DMS79 (cell line): ENCODE measurements around the gene NUMB.

Experiments used
- DNase-seq: peaks from one replicate; lab custom pipeline; 2025; lab: John Stamatoyannopoulos, UW

The NUMB gene

GRCh38 chr14:73289729-73290128, 168.6 kb downstream of the NUMB start:
- DNase-seq: no peak

DNA sequence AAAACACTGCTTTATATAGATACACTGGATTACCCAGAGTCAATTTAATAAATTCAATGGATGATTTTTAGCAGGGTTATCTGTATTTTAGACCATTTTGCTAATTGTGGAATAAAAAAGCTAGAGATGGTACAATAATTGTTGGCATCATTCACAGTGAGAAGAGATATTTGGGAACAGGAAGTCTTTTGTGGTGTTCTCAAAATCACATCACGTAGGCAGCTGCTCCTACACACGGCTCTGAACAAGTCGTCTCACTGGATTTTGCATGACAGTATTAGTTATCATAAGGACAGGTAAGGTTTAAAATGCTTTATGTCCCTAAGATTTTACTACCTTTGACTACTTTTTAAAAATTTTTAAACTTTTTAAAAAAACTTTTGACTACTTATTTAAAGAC, 169.0 kb downstream of the NUMB start:
- no peak for DNase-seq

GRCh38 chr14:73287071-73287470, 171.3 kb downstream of the NUMB start:
- DNase-seq: no peak

DNA sequence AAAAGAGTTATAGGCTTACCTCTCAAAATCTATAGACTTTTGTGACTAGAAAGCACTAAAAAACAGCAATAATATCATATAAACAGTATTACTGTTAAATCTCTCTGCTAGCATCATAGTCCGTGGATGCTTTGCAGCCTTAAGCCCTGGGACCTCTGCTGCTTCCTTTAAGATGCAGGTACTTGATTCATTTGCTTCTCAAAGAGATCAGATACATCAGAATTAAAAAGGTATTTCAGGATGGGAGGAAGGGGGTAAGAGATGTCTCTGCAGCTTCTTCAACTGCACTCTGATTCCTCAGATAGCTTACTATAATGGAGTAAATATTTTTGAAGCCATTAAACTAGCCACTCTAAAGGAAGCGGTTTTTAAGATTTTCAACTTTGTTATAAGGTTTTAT, 171.7 kb downstream of the NUMB start:
- DNase-seq: no peak

DNA sequence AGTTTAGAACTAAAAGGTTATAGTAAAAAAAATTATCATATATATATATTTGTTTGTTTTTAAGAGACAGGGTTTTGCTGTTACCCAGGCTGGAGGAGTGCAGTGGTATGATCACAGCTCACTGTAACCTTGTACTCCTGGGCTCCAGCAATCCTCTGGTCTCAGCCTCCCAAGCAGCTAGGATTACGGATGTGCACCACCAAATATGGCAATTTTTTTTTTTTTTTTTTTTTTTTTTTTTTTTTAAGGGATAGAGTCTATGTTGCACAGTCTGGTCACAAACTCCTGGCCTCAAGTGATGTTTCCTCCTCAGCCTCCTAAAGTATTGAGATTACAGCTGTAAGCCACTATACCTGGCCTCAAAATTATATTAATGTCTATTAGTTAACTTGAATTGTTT, 172.4 kb downstream of the NUMB start:
- no peak for DNase-seq

DNA sequence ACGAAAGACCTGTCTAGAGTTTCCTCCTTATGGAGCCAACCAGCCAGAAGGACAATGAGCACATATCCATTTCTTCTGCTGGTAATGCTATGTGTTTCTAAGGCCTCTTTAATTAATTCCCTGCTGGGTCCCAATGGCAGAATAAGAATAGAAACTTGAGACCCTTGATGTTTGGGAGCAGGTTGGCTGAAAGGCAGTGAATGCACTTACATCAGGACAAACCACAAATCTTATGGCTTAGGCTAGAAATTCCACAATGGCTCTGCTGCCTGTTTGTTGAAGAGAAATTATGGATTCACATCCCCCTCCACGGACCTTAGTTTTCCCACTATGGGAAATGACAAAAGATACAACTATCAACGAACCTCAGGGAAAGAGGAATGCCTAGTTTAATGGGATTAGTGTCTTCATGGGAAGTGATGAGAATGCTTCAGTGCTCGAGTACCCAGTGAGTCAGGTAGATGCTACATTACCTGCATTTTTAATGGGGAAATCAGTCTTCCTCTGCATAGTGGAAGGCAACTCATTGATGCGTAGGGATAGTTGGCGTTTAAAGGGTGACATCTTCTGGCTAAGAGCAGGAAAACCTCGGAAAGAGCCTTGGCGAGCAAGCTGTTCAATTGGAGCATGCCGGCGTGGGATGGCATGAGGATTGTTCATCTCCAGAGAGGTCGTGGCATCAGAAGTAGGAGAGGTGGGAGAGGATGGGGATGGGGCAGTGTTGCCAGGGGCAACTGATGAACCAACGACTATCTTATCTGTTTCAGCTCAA, 174.6 kb downstream of the NUMB start:
- DNase-seq: no peak

GRCh38 chr14:73280903-73281302, 177.4 kb downstream of the NUMB start:
- no peak for DNase-seq

DNA sequence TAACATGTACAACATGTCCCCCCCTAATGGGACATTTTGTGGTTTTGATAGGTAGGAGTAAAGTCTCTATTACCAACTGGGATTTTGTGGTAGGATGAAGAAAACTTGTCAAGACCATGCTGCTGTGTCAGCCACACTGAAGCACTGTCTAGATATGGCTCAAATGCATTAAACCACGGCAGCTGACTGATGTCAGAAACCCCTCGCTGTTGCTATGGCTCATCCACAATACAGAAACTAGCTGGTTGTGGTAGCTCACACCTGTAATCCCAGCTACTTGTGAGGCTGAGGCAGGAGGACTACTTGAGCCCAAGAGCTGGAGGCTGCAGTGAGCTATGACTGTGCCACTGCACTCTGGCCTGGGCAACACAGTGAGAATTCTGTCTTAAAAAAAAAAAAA, 181.0 kb downstream of the NUMB start:
- no peak for DNase-seq

DNA sequence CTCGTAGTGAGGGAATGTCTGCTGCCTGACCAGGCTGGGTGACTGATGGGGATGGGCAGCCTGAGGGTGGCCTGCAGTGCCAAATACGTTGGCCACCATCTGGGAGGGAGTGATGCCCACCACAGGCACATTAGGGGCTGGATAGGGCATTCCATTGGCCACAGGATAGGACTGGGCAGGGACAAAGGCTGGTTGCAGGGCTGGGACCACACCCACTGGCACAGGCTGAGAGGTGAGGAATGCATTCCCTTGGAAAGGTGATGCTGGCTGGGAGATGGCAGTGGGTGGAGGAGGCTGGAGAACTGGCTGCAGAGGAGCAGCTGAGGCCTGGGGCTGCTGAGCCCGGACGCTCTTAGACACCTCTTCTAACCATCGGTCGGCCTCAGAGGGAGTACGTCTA, 181.5 kb downstream of the NUMB start:
- DNase-seq: no peak

GRCh38 chr14:73273799-73274198, 184.5 kb downstream of the NUMB start:
- DNase-seq: no peak

- DNase-seq: no peak
These were observed 186.0 kb downstream of the NUMB start for GRCh38 chr14:73272393-73272792.

GRCh38 chr14:73269729-73270531, 188.4 kb downstream of the NUMB start:
- DNase-seq: no peak

- DNase-seq: no peak
These were observed 190.9 kb downstream of the NUMB start for GRCh38 chr14:73267474-73267873.

DNA sequence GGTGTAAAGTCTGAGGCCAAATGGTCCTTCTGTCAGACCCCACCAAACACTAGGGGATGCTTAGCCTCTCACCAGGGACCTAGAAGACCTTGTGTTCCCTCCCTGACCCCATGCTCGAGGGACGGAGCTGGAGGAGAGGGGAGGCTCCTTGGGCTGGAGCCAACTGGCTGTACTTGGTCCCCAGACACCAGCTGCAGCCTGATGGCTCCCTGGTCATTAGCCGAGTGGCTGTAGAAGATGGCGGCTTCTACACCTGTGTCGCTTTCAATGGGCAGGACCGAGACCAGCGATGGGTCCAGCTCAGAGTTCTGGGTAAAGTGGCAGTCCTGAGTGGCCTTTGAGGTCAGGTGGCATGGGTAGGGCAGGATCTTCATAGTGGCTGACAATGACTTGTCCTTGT, 192.0 kb downstream of the NUMB start:
- no peak for DNase-seq

DNA sequence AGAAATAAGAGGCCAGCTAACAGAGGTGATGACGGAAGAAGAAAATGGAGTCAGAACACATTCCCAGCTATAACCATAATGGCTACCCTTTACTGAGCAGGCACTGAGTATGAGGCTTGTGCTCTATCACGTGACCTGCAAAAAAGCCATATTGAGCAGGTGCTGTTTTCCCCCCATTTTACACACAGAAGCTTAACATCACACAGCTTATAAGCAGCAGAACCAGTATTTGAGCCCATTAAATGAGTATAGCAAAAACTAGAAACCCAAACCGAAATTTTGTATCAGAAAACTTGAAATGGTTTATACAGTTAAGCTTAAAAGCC, 192.7 kb downstream of the NUMB start:
- DNase-seq: no peak

DNA sequence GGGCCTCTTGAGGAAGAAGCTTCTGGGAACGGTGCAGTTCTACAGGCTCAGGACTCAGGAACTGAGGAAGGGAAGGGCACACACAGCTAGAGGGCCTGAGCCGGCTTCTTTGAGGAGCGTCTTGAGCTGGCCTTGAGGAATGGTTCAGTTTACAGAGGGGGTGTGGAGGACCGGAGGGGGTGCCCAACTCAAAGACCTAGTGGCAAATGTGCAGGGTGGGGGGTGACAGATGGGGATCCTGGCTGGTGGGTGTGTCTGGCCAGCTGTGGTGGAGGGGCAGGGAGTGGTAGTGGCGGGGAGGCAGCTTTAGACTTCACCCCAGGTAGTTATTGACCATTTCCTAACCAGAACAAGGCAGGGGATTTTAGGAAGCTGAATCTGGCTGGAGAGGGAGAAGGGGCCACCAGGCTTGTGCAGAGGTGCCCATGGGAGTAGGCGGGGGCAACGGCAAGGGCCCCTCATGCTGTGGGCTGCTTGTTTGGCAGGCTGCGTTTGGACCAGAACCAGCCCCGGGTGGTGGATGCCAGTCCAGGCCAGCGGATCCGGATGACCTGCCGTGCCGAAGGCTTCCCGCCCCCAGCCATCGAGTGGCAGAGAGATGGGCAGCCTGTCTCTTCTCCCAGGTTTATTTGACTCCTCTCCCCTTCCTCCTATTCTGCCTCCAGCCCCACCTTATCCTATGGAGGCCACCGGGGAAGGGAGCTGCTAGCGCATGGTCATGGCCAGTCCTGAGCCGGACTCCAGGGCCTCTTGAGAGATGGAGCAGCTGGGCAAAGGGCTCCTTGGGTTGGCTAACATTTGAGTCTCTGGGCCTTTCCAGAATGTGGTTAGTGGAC, 193.2 kb downstream of the NUMB start:
- DNase-seq: no peak

DNA sequence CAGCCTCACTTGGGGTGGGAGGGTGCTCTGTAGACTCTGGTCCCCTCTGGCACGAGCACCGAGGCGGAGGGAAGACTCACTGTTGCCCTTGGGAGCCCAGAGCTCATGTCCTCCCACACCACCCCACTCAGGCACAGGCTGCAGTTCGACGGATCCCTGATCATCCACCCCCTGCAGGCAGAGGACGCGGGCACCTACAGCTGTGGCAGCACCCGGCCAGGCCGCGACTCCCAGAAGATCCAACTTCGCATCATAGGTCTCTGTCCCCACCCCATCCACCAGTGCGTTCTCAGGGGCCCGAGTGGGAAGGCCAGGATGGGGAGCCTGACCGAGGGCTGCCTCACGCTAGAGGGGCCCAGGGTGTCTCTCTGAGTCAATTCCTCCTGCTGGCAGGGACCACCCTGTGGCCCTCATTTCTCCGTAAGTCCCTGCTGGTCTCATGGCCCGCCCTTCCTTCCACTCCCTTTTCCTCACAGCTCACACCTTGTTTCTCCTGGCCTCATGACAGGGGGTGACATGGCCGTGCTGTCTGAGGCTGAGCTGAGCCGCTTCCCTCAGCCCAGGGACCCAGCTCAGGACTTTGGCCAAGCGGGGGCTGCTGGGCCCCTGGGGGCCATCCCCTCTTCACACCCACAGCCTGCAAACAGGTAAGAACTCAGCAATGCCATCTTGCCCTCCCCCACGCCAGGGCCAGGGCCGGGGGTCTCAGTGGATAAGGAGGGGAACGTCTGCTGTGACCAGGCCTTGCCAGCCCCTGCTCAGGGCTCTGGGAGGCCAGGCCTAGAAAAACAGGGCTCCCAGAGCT, 194.1 kb downstream of the NUMB start:
- no peak for DNase-seq

DNA sequence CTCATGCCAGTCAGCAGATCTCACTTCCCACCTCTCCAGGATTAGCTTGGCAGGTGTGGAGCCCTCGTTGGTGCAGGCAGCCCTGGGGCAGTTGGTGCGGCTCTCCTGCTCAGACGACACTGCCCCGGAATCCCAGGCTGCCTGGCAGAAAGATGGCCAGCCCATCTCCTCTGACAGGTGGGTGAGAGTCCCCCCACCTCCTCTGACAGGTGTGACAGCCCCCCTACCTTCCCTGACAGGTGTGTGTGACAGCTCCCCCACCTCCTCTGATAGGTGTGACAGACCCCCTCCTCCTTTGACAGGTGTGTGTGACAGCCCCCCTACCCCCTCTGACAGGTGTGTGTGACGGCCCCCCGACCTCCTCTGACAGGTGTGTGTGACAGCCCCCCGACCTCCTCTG, 194.7 kb downstream of the NUMB start:
- no peak for DNase-seq

DNA sequence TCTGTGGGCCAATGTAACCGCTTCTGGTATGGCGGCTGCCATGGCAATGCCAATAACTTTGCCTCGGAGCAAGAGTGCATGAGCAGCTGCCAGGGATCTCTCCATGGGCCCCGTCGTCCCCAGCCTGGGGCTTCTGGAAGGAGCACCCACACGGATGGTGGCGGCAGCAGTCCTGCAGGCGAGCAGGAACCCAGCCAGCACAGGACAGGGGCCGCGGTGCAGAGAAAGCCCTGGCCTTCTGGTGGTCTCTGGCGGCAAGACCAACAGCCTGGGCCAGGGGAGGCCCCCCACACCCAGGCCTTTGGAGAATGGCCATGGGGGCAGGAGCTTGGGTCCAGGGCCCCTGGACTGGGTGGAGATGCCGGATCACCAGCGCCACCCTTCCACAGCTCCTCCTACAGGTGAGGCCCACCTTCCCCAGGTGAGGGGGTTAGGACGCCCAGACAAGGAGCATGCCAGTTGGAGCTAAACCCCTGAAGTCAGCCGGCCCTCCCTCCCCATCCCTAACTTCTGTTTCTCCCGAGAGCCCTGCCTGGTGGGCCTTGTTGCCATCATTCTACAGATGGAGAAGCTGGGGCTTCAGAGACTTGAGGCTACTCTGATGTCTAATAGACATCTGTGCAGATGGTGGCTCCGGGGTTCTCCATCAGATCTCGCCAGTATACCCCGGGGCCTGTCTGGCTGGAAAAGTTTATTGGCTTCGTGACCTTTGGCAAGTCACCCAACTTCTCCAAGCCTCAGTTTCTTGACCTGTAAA, 195.7 kb downstream of the NUMB start:
- no peak for DNase-seq

- no peak for DNase-seq
These were observed 196.6 kb downstream of the NUMB start for GRCh38 chr14:73261520-73262426.
